ENCODE results near the gene TMEM156. TPM values are rescaled to one million over a fixed set of nuclear protein-coding genes. Genes with fewer than 3 reads are reported as not detected.

Gene TMEM156
- polyA plus RNA-seq, 3 donors: 0.31 to 1.1 (median 0.43) TPM

DNA sequence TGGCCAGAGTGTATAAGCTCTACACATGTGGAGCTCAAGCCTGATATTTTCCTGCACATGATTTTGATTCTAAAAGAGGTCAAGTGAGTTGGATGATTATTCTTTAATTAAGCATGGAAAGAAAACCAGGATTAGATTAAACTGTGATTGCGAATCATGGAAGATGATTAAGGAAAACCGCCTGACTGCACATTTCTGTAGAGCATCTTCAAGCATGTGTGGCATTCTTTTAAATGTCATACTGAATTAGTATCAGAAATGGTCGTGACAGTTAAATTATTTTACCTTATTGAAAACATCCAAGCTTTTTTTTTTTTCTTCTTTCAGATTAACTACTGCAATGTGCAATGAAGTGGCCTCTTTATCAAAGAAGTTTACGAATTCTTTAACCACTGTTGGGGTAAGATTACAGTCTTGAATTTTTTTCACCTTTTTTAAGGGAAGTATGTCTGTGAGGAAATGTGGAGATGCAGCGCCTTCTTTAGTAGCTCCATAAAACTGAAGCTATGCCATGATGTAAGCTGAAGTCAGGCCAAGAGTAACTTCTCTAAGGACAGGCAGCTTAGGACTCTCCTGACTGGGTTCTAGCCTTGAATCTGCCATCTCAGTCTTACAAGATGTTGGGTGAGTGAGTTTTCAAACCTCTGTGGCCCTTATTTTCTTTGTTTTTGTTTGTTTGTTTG, 96.7 kb downstream of the TMEM156 start:
- H3K4me1 ChIP-seq (ENCODE audit: control insufficient read depth in 1 of 2, insufficient read depth in 2 of 2, low read length in 2 of 2): no peaks in the 10 kb centered on the region
- H3K9me3 ChIP-seq (replicated peaks in 1 of 2; ENCODE audit: control insufficient read depth in 1 of 2, insufficient read depth in 1 of 2, low read length in 2 of 2): no peaks in the 10 kb centered on the region
- DNase-seq: no peak
- Mint-ChIP-seq H3K4me3 (no peak overlapping the region), H3K36me3 (peaks cover 57 to 83% of the 10 kb centered on the region in 2 donors), H3K27ac (peak overlapping the region in 1 of 7 donors; percentile 6), H3K9me3 (no peaks in the 10 kb centered on the region), H3K4me1 (no peaks in the 10 kb centered on the region), H3K27me3 (ENCODE audit: low read depth in 3 of 3) (peaks cover 0 to 1% (median 0%) of the 10 kb centered on the region in 3 donors)
- no peak overlapping the region for H3K4me2 ChIP-seq (replicated peaks; ENCODE audit: extremely low read depth, low read length, poor library complexity, severe bottlenecking)
- no peak overlapping the region for H2AFZ ChIP-seq (ENCODE audit: insufficient read depth, low read depth, low read length, poor library complexity, severe bottlenecking)
- no peaks in the 10 kb centered on the region for H3K79me2 ChIP-seq (ENCODE audit: insufficient read depth, low read length)
- H3K9ac ChIP-seq (ENCODE audit: insufficient read depth, low read length, poor library complexity, severe bottlenecking): no peak overlapping the region
- H3K36me3 ChIP-seq (replicated peaks in 1 of 2; ENCODE audit: control insufficient read depth in 1 of 2, insufficient read depth in 2 of 2, low read length in 2 of 2): peaks cover 28 to 87% of the 10 kb centered on the region in 2 donors
- no CpG with 5 or more reads among the region's 5 CpGs for WGBS (ENCODE audit: insufficient coverage)
- no peaks in the 10 kb centered on the region for H3K27me3 ChIP-seq (ENCODE audit: control insufficient read depth in 2 of 2, insufficient read depth in 2 of 2, low read length in 2 of 2)
- no peaks in the 10 kb centered on the region for H4K20me1 ChIP-seq (ENCODE audit: insufficient read depth, low read length)
- TF ChIP-seq, protein P1, sequence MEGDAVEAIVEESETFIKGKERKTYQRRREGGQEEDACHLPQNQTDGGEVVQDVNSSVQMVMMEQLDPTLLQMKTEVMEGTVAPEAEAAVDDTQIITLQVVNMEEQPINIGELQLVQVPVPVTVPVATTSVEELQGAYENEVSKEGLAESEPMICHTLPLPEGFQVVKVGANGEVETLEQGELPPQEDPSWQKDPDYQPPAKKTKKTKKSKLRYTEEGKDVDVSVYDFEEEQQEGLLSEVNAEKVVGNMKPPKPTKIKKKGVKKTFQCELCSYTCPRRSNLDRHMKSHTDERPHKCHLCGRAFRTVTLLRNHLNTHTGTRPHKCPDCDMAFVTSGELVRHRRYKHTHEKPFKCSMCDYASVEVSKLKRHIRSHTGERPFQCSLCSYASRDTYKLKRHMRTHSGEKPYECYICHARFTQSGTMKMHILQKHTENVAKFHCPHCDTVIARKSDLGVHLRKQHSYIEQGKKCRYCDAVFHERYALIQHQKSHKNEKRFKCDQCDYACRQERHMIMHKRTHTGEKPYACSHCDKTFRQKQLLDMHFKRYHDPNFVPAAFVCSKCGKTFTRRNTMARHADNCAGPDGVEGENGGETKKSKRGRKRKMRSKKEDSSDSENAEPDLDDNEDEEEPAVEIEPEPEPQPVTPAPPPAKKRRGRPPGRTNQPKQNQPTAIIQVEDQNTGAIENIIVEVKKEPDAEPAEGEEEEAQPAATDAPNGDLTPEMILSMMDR (IDR thresholded peaks at IDR 0.05): no peak
- H3K4me3 ChIP-seq (replicated peaks in 1 of 3; ENCODE audit: low read depth in 2 of 3, low read length in 3 of 3): no peak overlapping the region
- no peak overlapping the region for H3K27ac ChIP-seq (ENCODE audit: low read depth in 1 of 2, low read length in 2 of 2)
- intact Hi-C loops (cut with micrococcal nuclease): no loop called here

DNA sequence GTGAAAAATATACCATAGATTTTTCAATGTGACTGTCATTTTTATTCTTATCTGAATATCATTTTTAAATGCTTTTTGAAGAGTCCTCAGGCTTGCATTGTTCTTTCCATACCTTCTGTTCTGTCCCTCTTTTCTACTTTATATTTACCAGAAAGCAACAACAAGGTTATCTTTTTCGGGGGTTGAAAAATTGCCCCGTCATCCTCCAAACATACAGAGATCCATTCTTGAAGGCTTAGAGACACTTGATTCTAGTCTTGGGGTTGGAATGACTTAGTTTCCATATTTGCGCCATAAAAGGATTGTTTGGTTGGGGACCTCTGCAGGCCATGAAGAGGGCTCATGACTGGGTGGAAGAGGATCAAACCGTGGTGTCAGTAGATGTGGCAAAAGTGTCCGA, 101.1 kb downstream of the TMEM156 start:
- Histone ChIP-seq H4K20me1 (ENCODE audit: insufficient read depth, low read length) (no peaks in the 10 kb centered on the region), H3K27ac (ENCODE audit: low read depth in 1 of 2, low read length in 2 of 2) (no peak overlapping the region), H3K79me2 (ENCODE audit: insufficient read depth, low read length) (no peaks in the 10 kb centered on the region), H3K36me3 (replicated peaks in 1 of 2; ENCODE audit: control insufficient read depth in 1 of 2, insufficient read depth in 2 of 2, low read length in 2 of 2) (peaks cover 31 to 88% of the 10 kb centered on the region in 2 donors), H3K4me2 (replicated peaks; ENCODE audit: extremely low read depth, low read length, poor library complexity, severe bottlenecking) (no peak overlapping the region), H3K4me3 (replicated peaks in 1 of 3; ENCODE audit: low read depth in 2 of 3, low read length in 3 of 3) (no peak overlapping the region), H3K27me3 (ENCODE audit: control insufficient read depth in 2 of 2, insufficient read depth in 2 of 2, low read length in 2 of 2) (no peaks in the 10 kb centered on the region), H3K4me1 (ENCODE audit: control insufficient read depth in 1 of 2, insufficient read depth in 2 of 2, low read length in 2 of 2) (no peaks in the 10 kb centered on the region), H3K9me3 (replicated peaks in 1 of 2; ENCODE audit: control insufficient read depth in 1 of 2, insufficient read depth in 1 of 2, low read length in 2 of 2) (no peaks in the 10 kb centered on the region), H3K9ac (ENCODE audit: insufficient read depth, low read length, poor library complexity, severe bottlenecking) (no peak overlapping the region), H2AFZ (ENCODE audit: insufficient read depth, low read depth, low read length, poor library complexity, severe bottlenecking) (no peak overlapping the region)
- H3K36me3 Mint-ChIP-seq: peaks cover 60 to 80% of the 10 kb centered on the region in 2 donors
- intact Hi-C loops (cut with micrococcal nuclease): no loop called here
- no peaks in the 10 kb centered on the region for H3K9me3 Mint-ChIP-seq
- DNase-seq: no peak
- peaks cover 0 to 3% (median 0%) of the 10 kb centered on the region in 3 donors for H3K27me3 Mint-ChIP-seq (ENCODE audit: low read depth in 3 of 3)
- no peaks in the 10 kb centered on the region for H3K4me1 Mint-ChIP-seq
- no peak overlapping the region for H3K4me3 Mint-ChIP-seq
- WGBS (ENCODE audit: insufficient coverage): no CpG with 5 or more reads among the region's 5 CpGs
- TF ChIP-seq, protein P1 (IDR thresholded peaks at IDR 0.05): no peak
- no peak overlapping the region for H3K27ac Mint-ChIP-seq

All from CD14-positive monocyte (primary cell).